ENCODE data around the gene TPH2.

TPH2 gene

DNA sequence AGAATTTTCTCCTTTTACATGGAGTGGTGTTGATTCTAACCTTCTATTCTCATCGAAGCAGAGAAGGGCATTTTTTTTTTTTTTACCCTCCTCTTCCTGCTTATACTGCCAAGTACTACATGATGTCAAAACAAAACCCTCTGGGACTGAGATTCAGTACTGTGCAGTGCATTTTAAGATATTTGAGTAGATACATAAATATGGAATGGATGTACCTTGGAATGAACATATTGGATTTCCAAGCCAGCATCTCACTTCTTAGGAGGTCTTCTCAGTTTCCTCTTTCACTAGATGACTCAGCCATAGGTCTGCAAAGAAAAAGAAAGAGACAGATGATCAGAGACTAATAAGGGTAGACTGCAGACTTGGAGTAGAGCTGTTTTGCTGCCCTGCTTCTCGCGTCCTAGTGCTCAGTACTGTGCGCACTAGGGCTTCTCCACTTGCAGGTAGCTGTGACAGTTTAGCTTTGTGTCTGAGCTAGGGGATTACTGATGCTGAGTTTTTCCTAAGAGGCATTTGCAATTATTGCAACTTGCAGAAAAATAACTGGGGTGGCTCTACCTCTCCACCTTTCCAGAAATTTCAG, 20.4 kb downstream of the TPH2 start:
- no peak for DNase-seq (ENCODE audit: low read depth)

DNA sequence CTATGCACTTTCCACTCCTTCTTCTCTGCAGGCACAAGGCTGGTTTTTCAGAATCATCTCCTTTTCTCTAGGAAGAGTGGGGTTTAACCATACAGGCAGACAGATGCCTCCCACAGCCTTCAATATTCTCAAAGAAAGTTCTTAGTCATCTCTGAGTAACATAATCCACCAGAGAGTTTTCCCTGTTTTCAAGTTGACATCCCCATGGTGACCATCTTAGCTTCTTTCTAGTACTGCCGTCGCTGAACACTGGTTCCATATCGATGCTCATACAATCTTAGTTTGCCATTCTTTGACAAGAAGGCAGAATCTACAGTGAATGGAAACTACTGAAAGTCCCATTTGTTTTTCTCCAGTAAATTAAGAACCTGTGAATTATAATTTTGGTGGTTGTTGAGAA, 28.6 kb downstream of the TPH2 start:
- DNase-seq (ENCODE audit: low read depth) = no peak

DNA sequence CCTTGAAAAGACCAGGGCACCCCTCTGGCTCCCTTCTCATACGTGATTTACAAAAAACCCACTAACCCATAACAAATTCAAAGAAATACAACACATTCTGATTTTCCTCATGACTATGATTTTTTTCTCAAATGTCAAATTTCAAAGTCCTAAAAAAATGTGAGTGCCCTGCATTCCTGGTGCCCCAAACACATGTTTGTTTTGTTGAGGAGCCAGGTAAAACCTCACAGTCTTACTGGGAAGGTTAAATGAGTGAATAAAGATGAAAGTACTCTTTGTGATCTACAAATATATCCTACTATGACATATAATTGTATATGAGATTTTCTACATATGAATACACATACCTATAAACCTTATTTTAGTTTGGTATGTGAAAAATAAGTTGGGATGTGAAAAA, 30.7 kb downstream of the TPH2 start:
- no peak for DNase-seq (ENCODE audit: low read depth)

DNA sequence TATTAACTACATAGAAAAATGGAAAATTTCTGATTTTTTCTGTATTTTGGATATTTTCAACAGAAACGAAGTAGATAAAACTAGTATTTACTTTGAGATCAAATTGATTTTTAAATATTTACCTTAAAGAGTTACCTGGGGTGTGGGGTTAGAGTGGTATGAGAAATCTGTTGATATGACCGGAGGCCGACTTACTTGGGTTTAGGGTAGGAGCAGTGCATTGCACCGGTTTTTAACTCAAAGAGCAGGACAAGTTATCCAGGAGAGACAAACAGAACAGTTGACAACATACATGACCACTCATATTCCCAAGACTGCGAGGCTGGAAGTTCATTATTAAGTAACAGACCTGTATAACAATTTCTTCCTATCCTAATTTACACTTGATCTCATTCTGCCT, 31.4 kb downstream of the TPH2 start:
- no peak for DNase-seq (ENCODE audit: low read depth)

DNA sequence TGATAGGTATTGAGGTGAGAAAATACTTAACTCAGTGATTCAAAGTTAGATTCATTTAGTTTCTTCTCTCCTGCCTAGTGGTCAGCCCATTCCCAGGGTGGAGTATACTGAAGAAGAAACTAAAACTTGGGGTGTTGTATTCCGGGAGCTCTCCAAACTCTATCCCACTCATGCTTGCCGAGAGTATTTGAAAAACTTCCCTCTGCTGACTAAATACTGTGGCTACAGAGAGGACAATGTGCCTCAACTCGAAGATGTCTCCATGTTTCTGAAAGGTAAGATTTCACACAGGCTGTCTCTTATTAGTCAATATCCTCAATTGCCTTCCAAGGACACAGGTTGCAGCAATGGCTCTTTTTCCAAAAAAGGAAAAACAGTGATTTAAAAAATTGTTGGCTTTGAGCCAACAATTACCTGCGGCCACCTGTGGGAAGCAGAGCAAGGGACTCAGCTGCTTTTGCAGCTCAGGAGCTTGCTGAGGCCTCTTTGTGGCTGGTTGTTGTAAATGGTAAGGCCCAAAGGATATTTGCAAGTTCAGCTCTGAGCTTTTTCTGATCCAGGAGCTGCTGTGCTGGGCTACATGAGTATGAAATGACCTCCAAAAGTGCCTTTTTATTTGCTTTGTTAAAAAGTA, 33.9 kb downstream of the TPH2 start:
- no peak for DNase-seq (ENCODE audit: low read depth)

DNA sequence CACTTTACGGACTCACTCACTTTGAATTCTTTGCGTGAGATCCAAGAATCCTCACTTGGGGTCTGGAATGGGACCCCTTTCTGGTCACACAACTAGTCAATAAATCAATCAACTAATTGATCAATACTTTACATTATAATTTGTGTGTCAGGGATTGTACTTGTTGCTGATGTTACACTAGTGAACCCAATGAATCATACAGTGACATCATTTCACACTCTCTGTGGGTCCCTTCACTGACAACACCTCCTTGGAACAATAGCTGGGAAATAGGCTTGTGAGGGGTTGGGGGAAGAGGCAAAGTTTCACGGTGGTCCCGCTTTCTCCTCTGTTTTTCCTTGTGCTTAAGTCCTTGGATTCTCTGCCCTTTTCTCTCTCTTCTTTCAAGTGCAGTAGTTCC, 35.0 kb downstream of the TPH2 start:
- no peak for DNase-seq (ENCODE audit: low read depth)

DNA sequence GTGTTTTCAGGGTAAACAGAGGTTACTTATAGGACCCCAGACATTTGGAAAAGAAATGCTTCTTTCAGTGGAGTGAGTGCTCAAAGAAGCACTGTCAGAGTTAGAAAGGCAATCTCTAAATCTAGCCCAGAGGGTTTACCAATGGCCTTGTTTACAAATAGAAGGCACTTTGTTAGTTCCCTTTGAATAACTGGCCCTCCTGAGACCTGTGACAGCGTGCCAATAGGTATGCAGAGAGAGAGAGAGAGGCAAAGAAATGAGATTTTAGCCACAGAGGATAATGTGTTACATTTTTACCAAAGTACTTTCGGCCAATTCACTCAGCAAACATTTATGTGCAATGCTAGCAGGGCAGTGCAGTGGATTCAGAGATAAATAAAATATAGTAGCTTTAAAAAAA, 41.9 kb downstream of the TPH2 start:
- no peak for DNase-seq (ENCODE audit: low read depth)

DNA sequence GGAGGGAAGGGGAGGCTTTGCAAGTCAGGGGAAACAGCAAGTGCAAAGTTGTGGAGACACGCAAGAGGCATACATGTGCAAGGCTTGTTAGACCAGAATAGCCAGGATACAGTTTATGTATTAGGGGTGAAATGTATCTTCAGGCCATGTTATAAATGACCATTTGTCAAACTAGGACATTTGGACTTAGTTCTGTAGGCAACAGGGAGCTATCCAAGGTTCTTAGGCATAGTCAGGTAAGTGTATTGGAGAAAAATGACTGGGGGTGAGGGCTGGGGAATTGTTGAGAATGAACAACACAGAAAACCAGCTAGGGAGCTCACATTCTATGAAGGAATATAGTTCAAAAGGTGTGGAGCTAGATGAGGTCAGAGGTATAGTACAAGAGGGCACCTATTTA, 42.5 kb downstream of the TPH2 start:
- no peak for DNase-seq (ENCODE audit: low read depth)

DNA sequence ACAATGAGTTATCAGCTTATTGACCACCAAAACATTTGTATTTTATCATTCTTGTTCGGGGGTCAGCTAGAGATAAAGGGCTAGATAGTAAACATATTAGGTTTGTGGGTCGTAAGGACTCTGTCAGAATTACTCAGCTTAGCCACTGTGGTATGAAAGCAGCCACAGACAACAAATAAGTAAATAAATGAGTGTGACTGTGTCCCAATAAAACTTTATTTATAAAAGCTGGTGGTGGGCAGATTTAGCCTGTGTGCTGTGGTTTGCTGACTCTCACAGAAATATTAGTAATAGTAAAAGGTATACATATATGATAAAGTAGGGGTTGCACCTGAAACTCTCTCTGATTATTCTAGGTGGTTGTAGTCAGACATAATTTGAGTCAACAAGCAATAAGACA, 56.1 kb downstream of the TPH2 start:
- DNase-seq (ENCODE audit: low read depth) = no peak

DNA sequence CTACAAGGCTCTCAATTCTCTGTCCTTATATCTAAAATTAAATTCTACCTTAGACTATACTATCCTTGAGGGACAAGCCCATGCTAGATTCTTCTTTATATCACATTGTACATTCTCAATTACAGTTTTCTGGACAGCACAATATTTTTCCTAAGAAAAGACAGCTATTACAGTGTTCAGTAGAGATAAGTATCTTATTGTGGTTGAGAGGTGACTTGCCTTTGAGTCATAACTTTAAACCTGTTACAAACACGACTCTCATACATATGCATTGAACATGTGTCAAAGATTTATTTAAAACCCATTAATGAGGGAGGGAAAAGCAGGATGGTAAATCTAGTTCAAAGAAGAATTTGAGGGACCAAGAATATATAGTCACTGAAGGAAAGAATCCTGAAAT, 61.1 kb downstream of the TPH2 start:
- no peak for DNase-seq (ENCODE audit: low read depth)

DNA sequence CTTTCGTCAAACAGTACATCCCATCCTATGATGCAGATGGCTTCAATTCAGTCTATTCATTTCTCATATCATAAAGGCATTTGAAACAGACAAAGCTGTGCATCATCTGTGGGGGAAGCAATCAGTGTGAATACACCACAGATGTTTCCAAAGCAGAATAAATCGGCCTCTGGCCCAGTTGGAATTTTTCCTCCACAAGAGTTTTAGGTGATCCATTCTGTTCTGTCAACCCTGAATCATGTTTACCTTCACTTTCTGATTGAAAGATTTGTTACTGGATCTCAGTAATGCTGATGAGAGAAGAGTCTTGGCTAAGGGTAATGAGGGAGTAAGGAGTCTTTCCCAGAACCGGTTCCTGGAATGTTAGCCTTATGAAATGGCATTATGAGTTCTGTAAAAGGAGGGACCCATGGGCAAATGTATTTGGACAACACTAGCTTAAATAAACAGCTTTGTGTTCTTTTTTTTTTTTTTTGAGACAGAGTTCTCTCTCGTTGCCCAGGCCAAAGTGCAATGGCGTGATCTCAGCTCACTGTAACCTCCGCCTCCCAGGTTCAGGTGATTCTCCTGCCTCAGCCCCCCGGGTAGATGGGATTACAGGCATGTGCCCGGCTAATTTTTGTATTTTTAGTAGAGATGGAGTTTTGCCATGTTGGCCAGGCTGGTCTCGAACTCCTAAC, 62.5 kb downstream of the TPH2 start:
- DNase-seq (ENCODE audit: low read depth) = no peak

DNA sequence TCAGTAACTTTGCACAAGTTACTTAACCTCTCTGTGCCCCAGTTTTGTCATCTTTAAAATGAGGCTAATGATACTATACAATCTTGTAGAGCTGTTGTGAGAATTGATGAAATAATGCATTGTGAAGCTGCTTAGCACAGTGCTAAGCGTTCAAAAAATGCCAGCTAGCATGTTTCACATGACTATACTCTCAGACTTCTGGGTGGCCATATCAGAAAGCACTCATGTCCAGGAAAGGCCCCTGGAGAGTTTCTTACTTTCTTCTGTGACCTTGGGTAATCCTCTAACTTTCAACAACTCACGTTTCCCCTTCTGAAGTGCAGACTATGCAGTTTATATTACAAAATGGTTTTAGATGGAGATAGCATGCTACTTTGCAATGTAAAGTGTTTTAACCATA, 68.1 kb downstream of the TPH2 start:
- no peak for DNase-seq (ENCODE audit: low read depth)

DNA sequence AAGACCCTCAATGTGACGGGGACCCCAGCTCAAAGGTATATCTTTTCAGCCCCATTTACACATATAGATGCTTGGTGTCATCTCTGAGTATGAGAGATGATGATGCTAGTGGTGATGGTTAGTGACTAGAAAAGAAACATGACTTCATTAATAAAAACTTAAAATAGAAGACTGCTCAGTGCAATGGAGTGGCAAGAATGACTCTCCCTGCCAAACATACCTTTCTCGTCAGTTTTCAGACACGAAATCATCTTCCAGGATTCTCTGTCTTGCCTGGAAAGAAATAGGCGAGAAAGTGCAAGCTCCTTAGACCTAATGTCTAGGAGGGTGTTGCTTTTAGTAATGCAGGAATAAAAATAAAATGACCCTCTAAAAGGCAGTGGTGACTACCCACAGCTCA, 71.7 kb downstream of the TPH2 start:
- no peak for DNase-seq (ENCODE audit: low read depth)

DNA sequence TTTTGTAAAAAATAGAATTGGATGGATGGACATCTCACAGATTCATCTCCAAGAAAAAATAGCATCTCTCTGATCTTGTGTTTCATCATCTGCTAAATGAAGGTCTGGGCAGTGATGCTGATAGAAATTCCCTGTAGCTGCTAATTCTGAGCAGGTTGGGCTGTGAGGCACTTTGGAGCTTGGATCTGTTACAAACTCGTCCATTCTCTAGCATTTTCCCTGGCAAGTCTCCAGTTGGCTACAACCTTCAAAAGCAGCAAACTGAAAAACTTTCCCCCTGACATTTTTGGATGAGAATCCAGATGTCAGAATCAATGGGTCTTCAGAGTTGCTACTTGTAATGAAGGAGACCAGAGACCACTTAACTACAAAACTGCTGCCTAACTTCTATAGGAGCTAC, 72.7 kb downstream of the TPH2 start:
- no peak for DNase-seq (ENCODE audit: low read depth)

DNA sequence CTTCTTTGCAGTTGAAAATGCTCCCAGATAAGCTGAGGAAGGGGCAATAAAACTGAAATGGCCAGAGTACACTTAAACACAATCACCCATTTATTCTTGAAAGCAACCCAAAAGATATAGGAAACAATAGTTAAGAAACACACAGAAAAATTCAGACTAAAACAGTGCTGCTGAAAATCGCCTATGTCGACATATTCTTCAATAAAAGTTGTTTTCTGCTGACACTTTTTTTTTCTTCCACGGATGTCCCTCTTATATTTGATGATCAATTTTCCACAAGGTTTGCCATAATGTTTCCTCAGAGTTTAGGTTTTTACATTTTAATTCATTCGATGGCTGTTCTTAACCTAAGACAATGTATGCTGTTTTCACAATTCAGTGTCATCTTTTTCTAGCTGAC, 74.2 kb downstream of the TPH2 start:
- no peak for DNase-seq (ENCODE audit: low read depth)

DNA sequence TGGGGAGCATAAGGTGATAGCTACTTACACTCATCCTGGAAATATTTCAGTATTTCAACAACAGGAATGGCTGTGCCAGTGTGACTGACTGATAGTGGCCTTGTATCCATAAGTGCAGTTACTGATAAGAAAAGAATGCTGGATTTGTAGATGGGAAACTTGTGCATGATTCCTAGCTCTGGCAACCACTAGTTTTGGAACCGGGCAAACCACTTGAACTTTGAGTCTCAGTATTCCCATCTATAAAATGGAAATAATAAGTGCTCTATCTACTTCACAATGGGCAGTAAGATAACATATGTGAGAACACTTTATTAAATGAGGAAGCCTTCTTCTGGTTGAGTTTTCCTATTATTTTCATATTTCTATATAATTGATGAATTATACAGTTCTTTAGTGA, 77.2 kb downstream of the TPH2 start:
- no peak for DNase-seq (ENCODE audit: low read depth)

DNA sequence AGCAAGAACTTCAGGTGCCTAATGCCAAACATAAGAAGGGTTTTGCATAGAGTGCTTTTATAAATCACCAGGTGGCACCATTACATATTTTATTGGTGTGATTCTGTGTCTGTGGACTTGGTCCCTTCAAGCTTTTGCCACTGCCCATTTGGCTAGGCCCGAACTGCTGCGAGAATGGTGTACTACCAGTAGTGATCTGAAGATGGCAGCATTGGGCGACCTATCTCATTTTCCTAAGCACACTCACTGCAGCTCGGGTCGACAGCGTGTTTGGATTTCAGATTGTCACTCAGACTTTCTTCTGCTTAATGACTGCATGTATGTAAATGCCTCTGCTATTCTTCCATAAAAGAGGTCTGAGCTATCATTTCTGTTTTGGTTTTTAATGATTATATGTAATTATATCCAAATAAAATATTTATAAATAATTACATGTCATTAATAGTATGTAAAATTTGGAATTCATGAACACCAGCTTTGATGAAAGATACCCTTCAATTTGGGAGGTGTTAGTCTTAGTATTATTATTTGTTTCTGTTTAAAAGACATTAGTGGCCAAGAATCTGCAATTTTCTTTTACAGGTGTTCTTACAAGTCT, 78.5 kb downstream of the TPH2 start:
- DNase-seq (ENCODE audit: low read depth) = peak; percentile 32

DNA sequence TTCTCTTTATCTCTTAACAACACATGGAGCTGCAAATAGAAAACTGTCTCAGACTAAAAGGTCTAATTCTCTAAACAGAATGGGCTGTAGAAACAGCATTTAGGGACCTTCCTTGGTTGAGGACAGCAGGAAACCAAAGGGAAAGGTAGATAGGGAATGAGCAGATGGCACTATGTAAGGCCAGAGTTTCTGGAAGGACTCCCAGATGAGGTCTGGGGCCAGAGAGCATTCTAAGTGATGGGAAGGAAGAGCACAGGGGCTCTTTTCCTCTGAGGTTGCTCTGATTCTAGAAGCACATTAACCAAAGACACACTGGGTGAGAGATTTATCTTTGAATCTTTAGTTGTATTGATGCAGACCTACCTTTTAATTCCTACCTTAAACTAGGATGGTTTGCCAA, 79.4 kb downstream of the TPH2 start:
- no peak for DNase-seq (ENCODE audit: low read depth)

DNA sequence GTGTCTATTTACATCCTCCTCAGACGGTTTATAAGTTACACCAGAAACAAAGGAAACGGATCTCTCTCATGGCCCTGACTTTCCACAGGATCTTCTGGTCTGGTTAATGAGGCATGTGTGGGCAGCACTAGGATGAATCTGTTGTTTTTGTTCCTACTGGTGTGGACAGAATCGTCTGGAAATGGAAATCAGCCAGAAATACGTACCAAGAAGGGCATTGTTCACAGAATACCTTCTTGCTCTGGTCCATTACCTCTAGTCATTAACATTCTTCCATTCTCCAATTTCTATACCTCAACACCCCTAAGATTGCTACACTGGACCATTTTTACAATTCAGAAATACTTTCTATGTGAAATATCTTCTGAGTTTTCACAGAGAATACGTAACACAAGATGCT, 86.0 kb downstream of the TPH2 start:
- DNase-seq (ENCODE audit: low read depth) = no peak

DNA sequence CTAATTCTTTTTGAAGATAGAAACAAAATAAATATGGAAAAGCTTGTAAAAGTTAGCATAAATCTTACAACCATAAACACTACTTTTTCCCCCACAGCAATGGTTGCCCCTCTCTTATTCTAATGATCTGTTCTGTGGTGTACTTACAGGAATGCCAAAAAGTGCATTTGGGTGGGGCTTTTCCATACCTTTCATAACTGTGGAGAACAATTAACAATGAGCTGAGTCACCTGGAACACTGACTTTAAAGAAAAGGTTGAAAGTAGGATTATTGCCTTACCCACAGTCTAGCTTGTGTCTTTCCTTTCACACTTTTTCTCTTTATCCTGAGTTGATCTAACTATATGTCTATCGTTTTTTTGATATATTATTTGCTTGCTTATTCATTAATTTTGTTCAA, 86.9 kb downstream of the TPH2 start:
- DNase-seq (ENCODE audit: low read depth) = no peak

DNA sequence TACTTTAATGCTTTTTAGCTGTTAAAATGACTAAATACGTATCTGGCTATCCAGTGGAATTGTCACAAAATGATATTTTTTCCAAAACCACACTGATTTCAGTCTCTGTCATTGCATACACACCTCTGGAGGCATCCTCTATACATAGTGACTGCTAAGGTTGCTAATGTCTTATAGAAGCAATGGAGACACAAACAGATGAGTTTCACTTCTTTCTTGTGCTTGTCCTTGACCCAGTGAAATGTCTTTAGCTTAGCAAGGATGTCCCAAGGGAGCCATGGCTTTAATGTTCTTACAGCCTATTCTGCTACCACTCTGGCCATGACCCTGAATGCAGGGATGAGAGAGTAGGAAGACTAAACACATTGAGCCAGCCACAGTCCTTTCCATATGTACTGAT, 90.3 kb downstream of the TPH2 start:
- no peak for DNase-seq (ENCODE audit: low read depth)

DNA sequence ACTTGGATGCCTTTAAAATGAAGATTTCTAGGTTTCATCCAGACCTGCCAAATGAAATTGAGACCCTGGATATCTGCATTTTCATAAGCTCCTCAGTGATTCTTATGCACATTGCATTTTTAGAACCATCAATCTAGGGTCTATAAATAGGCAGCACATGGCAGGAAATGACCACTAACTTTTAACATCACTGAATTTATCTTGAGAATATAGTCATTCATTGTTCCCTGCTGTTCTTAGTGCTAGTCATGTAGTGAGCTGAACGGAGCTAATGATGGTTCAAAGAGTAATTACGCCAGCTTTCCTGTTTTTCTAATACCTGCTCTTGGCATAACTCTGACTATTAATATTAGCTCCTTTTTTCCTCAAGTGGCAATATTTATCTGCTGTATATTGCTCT, 91.6 kb downstream of the TPH2 start:
- DNase-seq (ENCODE audit: low read depth) = no peak

DNA sequence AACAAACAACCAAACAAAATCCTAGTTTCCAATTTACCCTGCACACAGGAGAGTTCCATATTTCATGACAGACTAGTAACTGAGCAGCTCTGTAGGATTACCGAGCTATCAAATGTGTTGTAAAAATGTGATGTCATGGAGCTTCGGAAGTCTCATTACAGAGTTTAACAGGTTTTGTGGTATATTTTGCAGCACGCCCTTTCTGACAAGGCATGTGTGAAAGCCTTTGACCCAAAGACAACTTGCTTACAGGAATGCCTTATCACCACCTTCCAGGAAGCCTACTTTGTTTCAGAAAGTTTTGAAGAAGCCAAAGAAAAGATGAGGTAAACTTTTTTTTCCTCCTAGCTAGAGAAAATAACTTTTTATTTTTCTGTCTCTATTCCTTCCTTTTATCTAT, 92.4 kb downstream of the TPH2 start:
- no peak for DNase-seq (ENCODE audit: low read depth)

DNA sequence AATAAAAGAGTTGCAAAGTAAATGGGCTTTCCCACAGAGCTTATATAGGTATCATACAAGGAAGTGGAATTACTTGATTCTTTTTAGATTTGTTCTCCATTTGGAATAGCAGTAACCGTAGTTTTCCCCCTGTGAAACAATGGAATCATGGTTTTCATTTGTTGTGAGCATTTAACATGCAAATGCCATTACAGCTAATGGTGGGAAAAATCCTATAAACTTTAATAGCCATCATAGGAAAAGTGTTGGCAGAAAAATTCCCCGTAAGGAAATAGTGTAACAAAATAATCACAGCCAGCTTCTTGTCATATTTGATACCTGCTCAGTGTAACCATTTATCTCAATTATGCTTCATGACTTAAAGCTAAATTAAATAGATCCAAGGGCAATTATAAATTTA, 95.3 kb downstream of the TPH2 start:
- DNase-seq (ENCODE audit: low read depth) = no peak
